Measurements from ENCODE around the gene ABL1. TPM values are rescaled to one million over a fixed set of nuclear protein-coding genes. Genes with fewer than 3 reads are reported as not detected.

Gene ABL1
- total and polyA plus RNA-seq, 4 donors, result 23.3 to 60.0 (median 37.7) TPM

DNA sequence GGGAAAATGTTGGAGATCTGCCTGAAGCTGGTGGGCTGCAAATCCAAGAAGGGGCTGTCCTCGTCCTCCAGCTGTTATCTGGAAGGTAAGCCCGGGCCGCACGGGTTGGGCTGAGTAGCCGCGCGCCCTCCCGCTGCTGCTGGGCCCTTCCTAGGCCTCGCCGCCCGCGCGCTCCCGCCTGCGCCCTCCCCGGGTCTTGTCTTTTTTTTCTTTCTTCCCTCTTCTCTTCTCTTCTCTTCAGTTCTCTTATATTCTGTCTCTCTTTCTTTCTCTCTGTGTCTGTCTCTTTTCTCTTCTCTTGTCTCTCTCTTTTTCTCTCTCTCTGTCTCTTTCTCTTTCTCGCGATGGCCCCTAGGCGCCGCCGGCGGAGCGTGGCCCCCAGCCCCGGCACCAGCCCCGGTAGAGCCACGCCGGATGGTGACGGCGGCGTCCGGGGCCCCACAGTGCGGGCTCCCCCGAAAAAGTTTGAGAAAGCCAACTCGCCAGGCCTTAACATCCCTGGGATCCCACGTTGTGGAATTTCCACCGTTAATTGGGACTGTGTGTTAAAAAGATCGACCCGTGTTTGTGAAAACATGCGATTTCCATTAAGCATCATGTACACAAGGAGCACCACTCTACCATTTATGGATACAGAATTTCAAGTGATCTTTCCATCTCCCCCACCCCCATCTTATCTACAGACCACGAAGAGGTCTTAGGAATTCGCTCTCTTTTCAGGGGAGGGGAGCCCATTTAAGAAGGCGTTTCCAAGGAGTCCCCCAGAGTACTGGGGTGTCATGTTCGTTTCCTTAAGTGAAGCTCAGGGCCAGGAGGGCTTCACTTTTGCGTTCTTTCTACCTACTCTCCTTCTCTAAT, 616 bp downstream of the ABL1 start:
- TF ChIP-seq, protein P1, sequence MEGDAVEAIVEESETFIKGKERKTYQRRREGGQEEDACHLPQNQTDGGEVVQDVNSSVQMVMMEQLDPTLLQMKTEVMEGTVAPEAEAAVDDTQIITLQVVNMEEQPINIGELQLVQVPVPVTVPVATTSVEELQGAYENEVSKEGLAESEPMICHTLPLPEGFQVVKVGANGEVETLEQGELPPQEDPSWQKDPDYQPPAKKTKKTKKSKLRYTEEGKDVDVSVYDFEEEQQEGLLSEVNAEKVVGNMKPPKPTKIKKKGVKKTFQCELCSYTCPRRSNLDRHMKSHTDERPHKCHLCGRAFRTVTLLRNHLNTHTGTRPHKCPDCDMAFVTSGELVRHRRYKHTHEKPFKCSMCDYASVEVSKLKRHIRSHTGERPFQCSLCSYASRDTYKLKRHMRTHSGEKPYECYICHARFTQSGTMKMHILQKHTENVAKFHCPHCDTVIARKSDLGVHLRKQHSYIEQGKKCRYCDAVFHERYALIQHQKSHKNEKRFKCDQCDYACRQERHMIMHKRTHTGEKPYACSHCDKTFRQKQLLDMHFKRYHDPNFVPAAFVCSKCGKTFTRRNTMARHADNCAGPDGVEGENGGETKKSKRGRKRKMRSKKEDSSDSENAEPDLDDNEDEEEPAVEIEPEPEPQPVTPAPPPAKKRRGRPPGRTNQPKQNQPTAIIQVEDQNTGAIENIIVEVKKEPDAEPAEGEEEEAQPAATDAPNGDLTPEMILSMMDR (IDR thresholded peaks at IDR 0.05; ENCODE audit: control extremely low read depth, extremely low read depth), result no peak
- Histone ChIP-seq H3K36me3 (ENCODE audit: control insufficient read depth in 4 of 4, insufficient read depth in 4 of 4, low read length in 4 of 4) (no peaks in the 10 kb centered on the region), H3K9me3 (ENCODE audit: control insufficient read depth in 4 of 4, insufficient read depth in 3 of 4, low read length in 3 of 4) (no peaks in the 10 kb centered on the region), H3K4me1 (ENCODE audit: control insufficient read depth in 5 of 5, insufficient read depth in 5 of 5, low read length in 5 of 5) (peaks cover 3 to 64% (median 19%) of the 10 kb centered on the region in 5 donors), H3K27me3 (ENCODE audit: control insufficient read depth in 3 of 3, insufficient read depth in 3 of 3, low read length in 2 of 3) (no peaks in the 10 kb centered on the region), H3K4me3 (peak overlapping the region; percentile 78), H3K27ac (ENCODE audit: low read depth in 1 of 2, low read length in 1 of 2) (peak overlapping the region; percentile 96), H3K9ac (ENCODE audit: insufficient read depth in 1 of 2, low read length in 2 of 2) (peak overlapping the region; percentile 77 to 84)
- WGBS, 2 donors, result 2% methylated on average over 44 of the region's 44 CpGs
- DNase-seq (peak; percentile 72 to 81 (median 76)), ATAC-seq (ENCODE audit: insufficient read depth, low FRiP score) (no peak)

DNA sequence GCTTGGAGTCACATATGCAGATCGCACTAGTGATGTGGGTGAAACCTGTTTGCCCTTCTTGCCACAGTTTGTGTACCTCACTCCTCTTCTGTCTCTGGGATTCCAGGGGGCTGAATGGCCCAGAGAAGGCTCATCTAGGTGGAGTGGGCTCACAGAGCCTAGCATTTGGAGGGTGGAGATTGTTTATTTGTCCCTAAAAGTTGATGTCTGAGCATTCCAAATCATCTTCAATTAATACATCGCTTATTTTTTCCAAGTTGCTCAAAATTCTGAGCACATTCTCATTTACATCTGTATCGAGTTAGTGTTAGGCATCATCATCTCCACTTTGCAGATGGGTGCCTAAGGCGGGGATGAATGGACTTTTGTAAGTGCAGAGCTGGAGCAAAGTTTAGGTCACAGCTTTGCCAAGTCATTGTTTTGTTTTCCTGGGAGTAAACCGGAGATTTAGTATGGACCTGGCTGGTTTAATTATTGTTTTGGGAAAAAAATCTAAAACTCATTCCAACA, 2.0 kb downstream of the ABL1 start:
- Histone ChIP-seq H3K9ac (ENCODE audit: insufficient read depth in 1 of 2, low read length in 2 of 2) (peak overlapping the region; percentile 16 to 77), H3K9me3 (ENCODE audit: control insufficient read depth in 4 of 4, insufficient read depth in 3 of 4, low read length in 3 of 4) (no peaks in the 10 kb centered on the region), H3K27me3 (ENCODE audit: control insufficient read depth in 3 of 3, insufficient read depth in 3 of 3, low read length in 2 of 3) (no peaks in the 10 kb centered on the region), H3K27ac (ENCODE audit: low read depth in 1 of 2, low read length in 1 of 2) (no peak overlapping the region), H3K4me3 (peak overlapping the region; percentile 3), H3K36me3 (ENCODE audit: control insufficient read depth in 4 of 4, insufficient read depth in 4 of 4, low read length in 4 of 4) (no peaks in the 10 kb centered on the region), H3K4me1 (ENCODE audit: control insufficient read depth in 5 of 5, insufficient read depth in 5 of 5, low read length in 5 of 5) (peaks cover 3 to 65% (median 19%) of the 10 kb centered on the region in 5 donors)
- DNase-seq (no peak), ATAC-seq (ENCODE audit: insufficient read depth, low FRiP score) (no peak)
- 63 to 74% methylated on average over 5 of the region's 5 CpGs for WGBS, 2 donors
- TF ChIP-seq, protein P1 (IDR thresholded peaks at IDR 0.05; ENCODE audit: control extremely low read depth, extremely low read depth), result no peak

DNA sequence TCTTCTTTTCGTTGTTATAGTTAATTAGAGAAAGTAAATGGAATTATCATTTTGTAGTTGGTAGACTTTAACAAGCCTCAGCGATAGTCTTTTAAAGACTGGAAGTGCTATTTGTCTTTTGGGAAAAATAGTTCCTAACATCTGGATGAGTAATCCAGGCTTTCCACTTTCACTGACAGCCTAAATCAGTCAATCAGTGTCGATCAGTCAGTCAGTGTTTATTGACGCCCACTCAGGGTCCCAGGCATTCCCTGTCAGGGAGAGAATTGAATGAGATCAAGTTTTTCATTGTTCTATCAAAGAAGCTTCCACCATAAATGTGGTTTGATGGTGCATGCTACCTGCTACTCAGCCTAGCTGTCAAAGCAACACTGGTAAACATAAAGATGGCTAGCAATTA, 2.6 kb downstream of the ABL1 start:
- Histone ChIP-seq H3K4me3 (no peak overlapping the region), H3K4me1 (ENCODE audit: control insufficient read depth in 5 of 5, insufficient read depth in 5 of 5, low read length in 5 of 5) (peaks cover 3 to 61% (median 19%) of the 10 kb centered on the region in 5 donors), H3K27ac (ENCODE audit: low read depth in 1 of 2, low read length in 1 of 2) (peak overlapping the region in 1 of 2 donors; percentile 11), H3K36me3 (ENCODE audit: control insufficient read depth in 4 of 4, insufficient read depth in 4 of 4, low read length in 4 of 4) (no peaks in the 10 kb centered on the region), H3K27me3 (ENCODE audit: control insufficient read depth in 3 of 3, insufficient read depth in 3 of 3, low read length in 2 of 3) (no peaks in the 10 kb centered on the region), H3K9me3 (ENCODE audit: control insufficient read depth in 4 of 4, insufficient read depth in 3 of 4, low read length in 3 of 4) (no peaks in the 10 kb centered on the region), H3K9ac (ENCODE audit: insufficient read depth in 1 of 2, low read length in 2 of 2) (no peak overlapping the region)
- 75 to 86% methylated on average over 4 of the region's 4 CpGs for WGBS, 2 donors
- TF ChIP-seq, protein P1 (IDR thresholded peaks at IDR 0.05; ENCODE audit: control extremely low read depth, extremely low read depth), result no peak
- no peak for DNase-seq
- no peak for ATAC-seq (ENCODE audit: insufficient read depth, low FRiP score)

Measured in lung (tissue), 12 donors.